H54 (cell line): Measurements from ENCODE around the gene MTCL1.

Experiments used
- DNase-seq: peaks from one replicate; pipeline ENCODE4 v3.0.0; 2011; ENCODE audit warnings: low spot score, mixed read lengths; ENCODE audit not compliant: insufficient read length
- FAIRE-seq: peaks from 3 replicates; lab custom pipeline; 2011; peaks lifted over from hg19 to GRCh38; lab: Jason Lieb, UNC
- POLR2A ChIP-seq: IDR thresholded peaks from 2 replicates; pipeline ENCODE4 v1.6.1; 2011; ENCODE audit warnings: low read depth, mild to moderate bottlenecking, low read length

The MTCL1 gene

GRCh38 chr18:8701546-8702118, 3.7 kb upstream of the MTCL1 start:
- FAIRE-seq (peak; percentile 90), DNase-seq (peak; percentile 85)
- no peak for TF ChIP-seq POLR2A

GRCh38 chr18:8702668-8703067, 2.7 kb upstream of the MTCL1 start:
- no peak for DNase-seq
- no peak for FAIRE-seq
- no peak for TF ChIP-seq POLR2A

- FAIRE-seq (no peak), DNase-seq (no peak)
- no peak for TF ChIP-seq POLR2A
Measured at GRCh38 chr18:8703092-8703709, 2.2 kb upstream of the MTCL1 start.

GRCh38 chr18:8703781-8704301, 1.5 kb upstream of the MTCL1 start:
- FAIRE-seq (no peak), DNase-seq (no peak)
- no peak for TF ChIP-seq POLR2A

GRCh38 chr18:8704361-8705237, 757 bp upstream of the MTCL1 start:
- peak; percentile 62; the same call in 1 of the 2 replicates for TF ChIP-seq POLR2A
- peak; percentile 88 for DNase-seq
- FAIRE-seq = no peak

GRCh38 chr18:8705961-8706790, 820 bp downstream of the MTCL1 start:
- no peak for FAIRE-seq
- peak; percentile 26 for DNase-seq
- TF ChIP-seq POLR2A = no peak

GRCh38 chr18:8706791-8707555, 1.6 kb downstream of the MTCL1 start:
- FAIRE-seq = no peak
- DNase-seq = peak; percentile 77
- no peak for TF ChIP-seq POLR2A

- DNase-seq (peak; percentile 42), FAIRE-seq (no peak)
- no peak for TF ChIP-seq POLR2A
Measured at GRCh38 chr18:8707556-8708300, 2.4 kb downstream of the MTCL1 start.

- DNase-seq (no peak), FAIRE-seq (no peak)
- TF ChIP-seq POLR2A = no peak
Measured at GRCh38 chr18:8708670-8709069, 3.3 kb downstream of the MTCL1 start.

GRCh38 chr18:8709248-8710059, 4.1 kb downstream of the MTCL1 start:
- no peak for TF ChIP-seq POLR2A
- no peak for FAIRE-seq
- no peak for DNase-seq

GRCh38 chr18:8711736-8712135, 6.4 kb downstream of the MTCL1 start:
- TF ChIP-seq POLR2A = no peak
- DNase-seq = no peak
- no peak for FAIRE-seq

GRCh38 chr18:8713691-8714090, 8.3 kb downstream of the MTCL1 start:
- no peak for FAIRE-seq
- TF ChIP-seq POLR2A = no peak
- DNase-seq = no peak
